Ectodermal cell (in vitro differentiated cells): ENCODE data around the gene IKZF1.

Source experiments
- H3K27ac ChIP-seq: 2 replicates; pipeline ENCODE4 v1.7.0; 2013; ENCODE audit warnings: mild to moderate bottlenecking, low read depth, low read length; ENCODE audit not compliant: insufficient read depth, poor library complexity, severe bottlenecking
- H3K27me3 ChIP-seq: 2 replicates; pipeline ENCODE4 v1.7.0; 2013; ENCODE audit warnings: mild to moderate bottlenecking, low read length; ENCODE audit not compliant: insufficient read depth, control insufficient read depth, poor library complexity, severe bottlenecking
- H3K36me3 ChIP-seq: one replicate; pipeline ENCODE4 v1.7.0; 2013; ENCODE audit warnings: low read length; ENCODE audit not compliant: control insufficient read depth, insufficient read depth
- H3K4me1 ChIP-seq: one replicate; pipeline ENCODE4 v1.7.0; 2013; ENCODE audit warnings: low read length; ENCODE audit not compliant: control insufficient read depth, insufficient read depth
- H3K4me3 ChIP-seq: 2 replicates; pipeline ENCODE4 v1.7.0; 2013; ENCODE audit warnings: low read depth, low read length, control low read depth; ENCODE audit not compliant: insufficient read depth
- H3K9me3 ChIP-seq: 2 replicates; pipeline ENCODE4 v1.7.0; 2013; ENCODE audit warnings: mild to moderate bottlenecking, low read length, moderate library complexity; ENCODE audit not compliant: control insufficient read depth
- WGBS, 2 experiments: methylation state at CpG; one replicate each; pipeline ENCODE4 v1.1.7; 2013; ENCODE audit warnings: missing lambda C conversion rate in 2 of 2; 5-methylcytosine and 5-hydroxymethylcytosine counted together

Gene IKZF1

GRCh38 chr7:50393076-50393475, 88.6 kb downstream of the IKZF1 start:
- WGBS, 2 experiments: 90 to 98% methylated on average over 1 of the region's 1 CpG
- Histone ChIP-seq H3K27me3 (no peaks in the 10 kb centered on the region), H3K9me3 (no peaks in the 10 kb centered on the region), H3K4me3 (no peak overlapping the region), H3K4me1 (no peaks in the 10 kb centered on the region), H3K27ac (no peak overlapping the region), H3K36me3 (no peaks in the 10 kb centered on the region)

GRCh38 chr7:50393547-50394252, 89.2 kb downstream of the IKZF1 start:
- no peaks in the 10 kb centered on the region for H3K9me3 ChIP-seq
- H3K4me3 ChIP-seq: no peak overlapping the region
- H3K27ac ChIP-seq: no peak overlapping the region
- no peaks in the 10 kb centered on the region for H3K4me1 ChIP-seq
- H3K27me3 ChIP-seq: no peaks in the 10 kb centered on the region
- WGBS, 2 experiments: 88 to 90% methylated on average over 8 to 9 of the region's 9 CpGs
- no peaks in the 10 kb centered on the region for H3K36me3 ChIP-seq

- Histone ChIP-seq H3K27me3 (no peaks in the 10 kb centered on the region), H3K9me3 (no peaks in the 10 kb centered on the region), H3K36me3 (no peaks in the 10 kb centered on the region), H3K4me3 (no peak overlapping the region), H3K27ac (no peak overlapping the region), H3K4me1 (no peaks in the 10 kb centered on the region)
- WGBS, 2 experiments: 96 to 100% methylated on average over 1 of the region's 1 CpG
Observed at GRCh38 chr7:50394315-50394714, 89.8 kb downstream of the IKZF1 start.

- H3K4me3 ChIP-seq: no peak overlapping the region
- no peaks in the 10 kb centered on the region for H3K9me3 ChIP-seq
- no peaks in the 10 kb centered on the region for H3K4me1 ChIP-seq
- H3K27ac ChIP-seq: no peak overlapping the region
- no peaks in the 10 kb centered on the region for H3K36me3 ChIP-seq
- WGBS, 2 experiments: 86 to 96% methylated on average over 1 of the region's 2 CpGs
- no peaks in the 10 kb centered on the region for H3K27me3 ChIP-seq
Observed at GRCh38 chr7:50396856-50397255, 92.3 kb downstream of the IKZF1 start.

- Histone ChIP-seq H3K27ac (no peak overlapping the region), H3K4me1 (no peaks in the 10 kb centered on the region), H3K36me3 (no peaks in the 10 kb centered on the region), H3K4me3 (no peak overlapping the region), H3K27me3 (no peaks in the 10 kb centered on the region), H3K9me3 (no peaks in the 10 kb centered on the region)
- 92 to 100% methylated on average over 1 of the region's 2 CpGs for WGBS, 2 experiments
Observed at GRCh38 chr7:50397320-50397970, 92.9 kb downstream of the IKZF1 start.

GRCh38 chr7:50397971-50398324, 93.4 kb downstream of the IKZF1 start:
- Histone ChIP-seq H3K4me3 (no peak overlapping the region), H3K4me1 (no peaks in the 10 kb centered on the region), H3K36me3 (no peaks in the 10 kb centered on the region), H3K27ac (no peak overlapping the region), H3K9me3 (no peaks in the 10 kb centered on the region), H3K27me3 (no peaks in the 10 kb centered on the region)
- WGBS, 2 experiments: 86 to 100% methylated on average over 1 of the region's 1 CpG

- Histone ChIP-seq H3K27me3 (no peaks in the 10 kb centered on the region), H3K9me3 (no peaks in the 10 kb centered on the region), H3K4me3 (no peak overlapping the region), H3K4me1 (no peaks in the 10 kb centered on the region), H3K27ac (no peak overlapping the region), H3K36me3 (no peaks in the 10 kb centered on the region)
- WGBS, 2 experiments: 88 to 91% methylated on average over 1 of the region's 1 CpG
Observed at GRCh38 chr7:50399206-50399605, 94.7 kb downstream of the IKZF1 start.

GRCh38 chr7:50399635-50400034, 95.1 kb downstream of the IKZF1 start:
- H3K27ac ChIP-seq: no peak overlapping the region
- H3K4me3 ChIP-seq: no peak overlapping the region
- no peaks in the 10 kb centered on the region for H3K9me3 ChIP-seq
- no peaks in the 10 kb centered on the region for H3K36me3 ChIP-seq
- no peaks in the 10 kb centered on the region for H3K27me3 ChIP-seq
- WGBS, 2 experiments: 94 to 96% methylated on average over 21 of the region's 21 CpGs
- no peaks in the 10 kb centered on the region for H3K4me1 ChIP-seq

- no peaks in the 10 kb centered on the region for H3K4me1 ChIP-seq
- H3K4me3 ChIP-seq: no peak overlapping the region
- H3K36me3 ChIP-seq: no peaks in the 10 kb centered on the region
- no peaks in the 10 kb centered on the region for H3K27me3 ChIP-seq
- WGBS, 2 experiments: 94 to 95% methylated on average over 41 of the region's 41 CpGs
- no peaks in the 10 kb centered on the region for H3K9me3 ChIP-seq
- no peak overlapping the region for H3K27ac ChIP-seq
Observed at GRCh38 chr7:50400114-50400513, 95.6 kb downstream of the IKZF1 start.

- Histone ChIP-seq H3K36me3 (no peaks in the 10 kb centered on the region), H3K9me3 (no peaks in the 10 kb centered on the region), H3K27ac (no peak overlapping the region), H3K4me3 (no peak overlapping the region), H3K27me3 (no peaks in the 10 kb centered on the region), H3K4me1 (no peaks in the 10 kb centered on the region)
- WGBS, 2 experiments: 85 to 88% methylated on average over 7 of the region's 7 CpGs
Observed at GRCh38 chr7:50404392-50404791, 99.9 kb downstream of the IKZF1 start.
